DOHH2 (cell line): ENCODE measurements around the gene RBM47.
"Not testable (repeated sequence)": the region's sequence is repeated elsewhere in the genome, so short reads cannot be mapped to it uniquely, and the experiment has no call there.

Experiments
- H3F3A ChIP-seq: fragments of 200-600 bp; sonication (generic), shearing (Covaris generic); 2 replicates; pipeline ENCODE4 v1.6.0; 2016; ENCODE audit warnings: antibody characterized with exemption, mild to moderate bottlenecking; ENCODE audit not compliant: control insufficient read depth, insufficient read depth
- H3K27ac ChIP-seq: fragments of 200-600 bp; sonication (generic); 2 replicates; pipeline ENCODE4 v1.5.1; 2014; ENCODE audit warnings: low read depth, mild to moderate bottlenecking, low read length, moderate library complexity
- H3K27me3 ChIP-seq: fragments of 200-600 bp; sonication (generic); 2 replicates; pipeline ENCODE4 v1.6.1; 2014; ENCODE audit warnings: mild to moderate bottlenecking, low read length, mixed read lengths; ENCODE audit not compliant: control insufficient read depth
- H3K36me3 ChIP-seq: fragments of 200-600 bp; sonication (generic); 2 replicates; pipeline ENCODE4 v1.6.1; 2014; ENCODE audit warnings: mild to moderate bottlenecking, low read length, moderate library complexity, mixed read lengths; ENCODE audit not compliant: control insufficient read depth
- H3K4me1 ChIP-seq: fragments of 200-600 bp; sonication (generic); 2 replicates; pipeline ENCODE4 v1.6.1; 2014; ENCODE audit warnings: mild to moderate bottlenecking, low read length, mixed read lengths; ENCODE audit not compliant: control insufficient read depth
- H3K4me2 ChIP-seq: fragments of 200-600 bp; sonication (generic); 2 replicates; pipeline ENCODE4 v1.6.0; 2014; ENCODE audit warnings: mild to moderate bottlenecking, low read length, moderate library complexity
- H3K4me3 ChIP-seq: fragments of 200-600 bp; sonication (generic); 2 replicates; pipeline ENCODE4 v1.5.1; 2014; ENCODE audit warnings: mild to moderate bottlenecking, low read length, mixed read lengths
- H3K79me2 ChIP-seq: fragments of 200-600 bp; sonication (generic); 2 replicates; pipeline ENCODE4 v1.6.1; 2014; ENCODE audit warnings: mild to moderate bottlenecking, low read length, mixed read lengths; ENCODE audit not compliant: control insufficient read depth
- H3K9me2 ChIP-seq: fragments of 200-600 bp; sonication (generic); replicated peaks from 2 replicates; pipeline ENCODE4 v1.6.1; 2014; ENCODE audit warnings: mild to moderate bottlenecking, low read length, mixed read lengths; ENCODE audit not compliant: control insufficient read depth
- H3K9me3 ChIP-seq: fragments of 200-600 bp; sonication (generic); 2 replicates; pipeline ENCODE4 v1.6.1; 2014; ENCODE audit warnings: antibody characterized with exemption, low read length, mixed read lengths; ENCODE audit not compliant: control insufficient read depth, insufficient read depth
- H4K20me1 ChIP-seq: fragments of 200-600 bp; sonication (generic); 2 replicates; pipeline ENCODE4 v1.6.0; 2014; ENCODE audit warnings: low read depth, mild to moderate bottlenecking, antibody characterized with exemption, low read length, moderate library complexity; ENCODE audit not compliant: control insufficient read depth, insufficient read depth
- CTCF ChIP-seq: fragments of 200-600 bp; sonication (generic); IDR thresholded peaks from one replicate; pipeline ENCODE4 v1.5.1; 2014; ENCODE audit warnings: antibody characterized with exemption, mild to moderate bottlenecking, low read depth, low read length; ENCODE audit not compliant: poor library complexity, severe bottlenecking
- EZH2phosphoT487 ChIP-seq: fragments of 200-600 bp; sonication (generic); IDR thresholded peaks from 2 replicates; pipeline ENCODE4 v1.6.1; 2017; ENCODE audit warnings: borderline replicate concordance, mild to moderate bottlenecking, antibody characterized with exemption, low read length, moderate library complexity, mixed read lengths

The RBM47 gene

GRCh38 chr4:40524366-40525041 lies 105.2 kb downstream of the RBM47 start:
- H3K4me1 ChIP-seq = no peaks in the 10 kb centered on the region
- no peaks in the 10 kb centered on the region for H3K27me3 ChIP-seq
- H3K4me2 ChIP-seq = no peak overlapping the region
- H3K36me3 ChIP-seq = no peaks in the 10 kb centered on the region
- H4K20me1 ChIP-seq = no peaks in the 10 kb centered on the region
- no peak for TF ChIP-seq CTCF
- no peak for TF ChIP-seq EZH2phosphoT487
- no peaks in the 10 kb centered on the region for H3K9me3 ChIP-seq
- H3K4me3 ChIP-seq = no peak overlapping the region
- no peaks in the 10 kb centered on the region for H3F3A ChIP-seq
- no peak overlapping the region for H3K27ac ChIP-seq
- no peaks in the 10 kb centered on the region for H3K9me2 ChIP-seq
- H3K79me2 ChIP-seq = no peaks in the 10 kb centered on the region

GRCh38 chr4:40523581-40523980 lies 106.1 kb downstream of the RBM47 start:
- Histone ChIP-seq H3K27ac (no peak overlapping the region), H3K79me2 (no peaks in the 10 kb centered on the region), H4K20me1 (no peaks in the 10 kb centered on the region), H3K9me3 (no peaks in the 10 kb centered on the region), H3F3A (no peaks in the 10 kb centered on the region), H3K4me3 (no peak overlapping the region), H3K27me3 (no peaks in the 10 kb centered on the region), H3K9me2 (no peaks in the 10 kb centered on the region), H3K36me3 (no peaks in the 10 kb centered on the region), H3K4me2 (no peak overlapping the region), H3K4me1 (no peaks in the 10 kb centered on the region)
- no peak for TF ChIP-seq EZH2phosphoT487
- TF ChIP-seq CTCF = no peak

DNA sequence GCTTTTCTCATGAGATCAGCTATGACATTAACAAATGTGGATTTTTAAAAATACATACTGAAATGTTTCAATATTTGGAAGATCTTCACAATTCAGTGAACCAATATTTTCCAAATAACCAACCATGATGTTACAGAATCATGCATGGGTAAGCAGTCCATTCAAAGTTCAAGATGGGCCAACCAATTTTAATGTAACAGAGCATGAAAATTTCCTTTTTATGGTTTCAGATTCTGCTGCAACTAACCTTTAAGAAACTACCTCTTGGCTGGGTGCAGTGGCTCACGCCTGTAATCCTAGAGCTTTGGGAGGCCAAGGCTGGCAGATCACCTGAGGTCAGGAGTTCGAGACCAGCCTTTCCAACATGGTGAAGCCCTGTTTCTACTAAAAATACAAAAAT lies 107.7 kb downstream of the RBM47 start:
- Histone ChIP-seq H3K79me2 (no peaks in the 10 kb centered on the region), H3K4me1 (peaks cover 4% of the 10 kb centered on the region; the same call in 1 of the 2 replicates), H3K4me3 (no peak overlapping the region), H3F3A (no peaks in the 10 kb centered on the region), H3K27me3 (no peaks in the 10 kb centered on the region), H3K36me3 (no peaks in the 10 kb centered on the region), H3K27ac (no peak overlapping the region), H3K9me2 (no peaks in the 10 kb centered on the region), H3K4me2 (no peak overlapping the region), H3K9me3 (no peaks in the 10 kb centered on the region), H4K20me1 (no peaks in the 10 kb centered on the region)
- no peak for TF ChIP-seq EZH2phosphoT487

GRCh38 chr4:40520533-40520932 lies 109.1 kb downstream of the RBM47 start:
- H3F3A ChIP-seq = no peaks in the 10 kb centered on the region
- H4K20me1 ChIP-seq = no peaks in the 10 kb centered on the region
- TF ChIP-seq CTCF (no peak), EZH2phosphoT487 (no peak)
- H3K27me3 ChIP-seq = no peaks in the 10 kb centered on the region
- peaks cover 16% of the 10 kb centered on the region for H3K4me1 ChIP-seq
- H3K36me3 ChIP-seq = no peaks in the 10 kb centered on the region
- H3K4me3 ChIP-seq = no peak overlapping the region
- no peak overlapping the region for H3K27ac ChIP-seq
- no peak overlapping the region for H3K4me2 ChIP-seq
- H3K9me3 ChIP-seq = no peaks in the 10 kb centered on the region
- no peaks in the 10 kb centered on the region for H3K79me2 ChIP-seq
- no peaks in the 10 kb centered on the region for H3K9me2 ChIP-seq

GRCh38 chr4:40517081-40517480 lies 112.6 kb downstream of the RBM47 start:
- H4K20me1 ChIP-seq, H3K36me3 ChIP-seq, H3K9me2 ChIP-seq, H3K27ac ChIP-seq, H3K9me3 ChIP-seq, H3F3A ChIP-seq, H3K79me2 ChIP-seq, H3K4me3 ChIP-seq, H3K27me3 ChIP-seq, H3K4me2 ChIP-seq: not testable (repeated sequence)
- H3K4me1 ChIP-seq = peaks cover 33% of the 10 kb centered on the region
